ENCODE data around the gene MED16. TPM values are rescaled to one million over a fixed set of nuclear protein-coding genes. Genes with fewer than 3 reads are reported as not detected.
A peak's percentile ranks its signal among the peaks of the same experiment; 100 is the strongest.

The MED16 gene
- polyA plus RNA-seq, 6 donors from 2014 or later: 34.0 to 89.4 (median 51.1) TPM

DNA sequence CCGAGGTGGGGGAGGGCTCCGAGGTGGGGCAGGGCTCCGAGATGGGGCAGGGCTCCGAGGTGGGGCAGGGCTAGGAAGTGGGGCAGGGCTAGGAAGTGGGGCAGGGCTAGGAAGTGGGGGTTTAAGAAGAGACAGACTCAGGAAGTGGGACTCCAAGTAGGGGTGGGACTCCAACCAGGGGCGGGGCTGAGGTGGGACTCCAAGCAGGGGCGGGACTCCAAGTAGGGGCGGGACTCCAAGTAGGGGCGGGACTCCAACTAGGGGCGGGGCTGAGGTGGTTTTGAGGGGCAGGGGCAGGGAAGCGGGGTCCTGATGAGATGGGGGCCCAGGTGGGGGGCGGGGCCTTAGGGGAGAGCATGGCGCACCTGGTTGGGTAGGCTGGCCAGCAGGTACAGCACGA is 19.9 kb downstream of the MED16 start:
- Mint-ChIP-seq H3K27me3 (no peaks in the 10 kb centered on the region), H3K36me3 (peaks cover 0 to 9% of the 10 kb centered on the region in 2 donors), H3K4me3 (peak overlapping the region in 5 of 8 donors; percentile 49 to 74 (median 59)), H3K9me3 (no peaks in the 10 kb centered on the region), H3K4me1 (peaks cover 0 to 13% (median 9%) of the 10 kb centered on the region in 3 donors), H3K27ac (peak overlapping the region in 1 of 6 donors; percentile 82)
- DNase-seq (no peak), ATAC-seq (ENCODE audit: low read depth in 2 of 2) (peak; percentile 79 to 85)

DNA sequence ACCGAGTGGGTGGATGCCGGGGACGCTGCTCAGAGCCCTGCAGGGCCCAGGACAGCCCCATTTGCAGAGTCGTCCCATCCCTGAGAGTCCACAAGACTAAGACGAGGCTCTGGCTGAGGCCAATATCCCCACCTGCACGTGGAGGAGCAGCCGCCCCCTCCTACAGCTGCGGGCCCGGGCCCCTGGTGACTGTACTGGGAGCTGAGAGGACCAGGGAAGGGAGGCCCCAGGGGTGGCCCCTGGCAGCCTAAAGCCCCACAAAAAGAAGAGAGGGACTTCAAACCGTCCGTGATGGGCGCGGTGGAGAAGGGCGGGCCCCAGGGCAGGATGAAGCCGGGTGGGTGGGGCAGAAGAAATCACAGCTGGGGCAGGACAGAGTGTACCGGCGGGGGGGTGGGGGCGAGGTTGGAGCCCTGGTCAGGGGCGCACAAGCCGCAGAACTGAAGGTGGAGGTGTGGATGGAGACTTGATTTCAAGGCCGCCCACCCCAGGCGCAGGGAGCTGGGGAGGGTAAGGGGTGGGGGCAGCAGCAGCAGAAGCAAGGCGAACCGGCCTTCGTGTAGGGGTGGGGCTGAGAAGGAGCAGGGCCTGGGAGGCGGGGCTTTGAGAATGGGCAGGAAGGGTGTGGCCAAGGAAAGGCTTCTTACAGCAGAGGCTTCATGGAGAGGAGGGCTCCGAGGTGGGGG is 20.6 kb downstream of the MED16 start:
- H3K9me3 Mint-ChIP-seq: no peaks in the 10 kb centered on the region
- DNase-seq: no peak
- H3K36me3 Mint-ChIP-seq: peaks cover 0 to 12% of the 10 kb centered on the region in 2 donors
- H3K4me1 Mint-ChIP-seq: peaks cover 2 to 13% (median 13%) of the 10 kb centered on the region in 3 donors
- peak; percentile 75 to 76 for ATAC-seq (ENCODE audit: low read depth in 2 of 2)
- H3K4me3 Mint-ChIP-seq: peak overlapping the region in 6 of 8 donors; percentile 44 to 79 (median 75)
- no peaks in the 10 kb centered on the region for H3K27me3 Mint-ChIP-seq
- H3K27ac Mint-ChIP-seq: peak overlapping the region in 5 of 6 donors; percentile 82 to 95 (median 90)

DNA sequence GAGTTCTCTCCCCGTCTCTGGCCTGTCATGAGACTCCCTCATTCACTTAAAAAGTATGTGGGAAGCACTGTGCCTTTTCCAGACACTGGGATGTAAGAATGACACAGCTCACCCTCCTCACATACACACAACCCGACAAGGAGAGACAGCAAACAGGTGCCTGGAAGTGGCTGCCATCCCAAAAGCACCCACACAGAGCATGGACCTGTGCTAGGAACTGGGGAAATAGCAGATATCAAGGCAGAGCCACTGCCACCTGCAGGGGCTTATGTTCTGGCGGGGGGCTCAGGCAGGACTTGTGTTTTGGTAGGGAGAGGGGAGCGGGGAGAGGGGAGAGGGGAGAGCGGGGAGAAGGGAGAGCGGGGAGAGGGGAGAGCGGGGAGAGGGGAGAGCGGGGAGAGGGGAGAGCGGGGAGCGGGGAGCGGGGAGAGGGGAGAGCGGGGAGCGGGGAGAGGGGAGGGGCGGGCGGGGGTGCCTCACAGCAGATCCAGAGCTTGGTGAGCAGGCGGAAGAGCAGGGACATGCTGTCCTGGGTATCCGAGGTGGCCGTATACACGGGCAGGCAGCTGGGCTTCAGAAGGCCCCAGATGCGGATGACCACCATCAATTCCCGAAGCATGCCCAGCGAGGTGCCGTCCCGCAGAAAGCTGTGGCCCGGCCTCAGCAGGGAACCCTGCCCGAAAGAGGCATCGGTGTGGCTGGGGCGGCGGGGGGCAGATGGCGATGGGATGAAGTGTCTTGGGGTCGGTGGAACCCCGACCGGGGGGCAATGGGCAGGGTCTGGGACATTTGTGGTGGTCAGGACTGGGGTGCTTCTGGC is 21.3 kb downstream of the MED16 start:
- H3K4me1 Mint-ChIP-seq: peaks cover 4 to 16% (median 13%) of the 10 kb centered on the region in 3 donors
- DNase-seq (no peak), ATAC-seq (ENCODE audit: low read depth in 2 of 2) (no peak)
- H3K4me3 Mint-ChIP-seq: peak overlapping the region in 4 of 8 donors; percentile 45 to 79 (median 66)
- peak overlapping the region; percentile 38 to 99 (median 82) for H3K27ac Mint-ChIP-seq
- no peaks in the 10 kb centered on the region for H3K27me3 Mint-ChIP-seq
- no peaks in the 10 kb centered on the region for H3K9me3 Mint-ChIP-seq
- peaks cover 0 to 15% of the 10 kb centered on the region in 2 donors for H3K36me3 Mint-ChIP-seq

DNA sequence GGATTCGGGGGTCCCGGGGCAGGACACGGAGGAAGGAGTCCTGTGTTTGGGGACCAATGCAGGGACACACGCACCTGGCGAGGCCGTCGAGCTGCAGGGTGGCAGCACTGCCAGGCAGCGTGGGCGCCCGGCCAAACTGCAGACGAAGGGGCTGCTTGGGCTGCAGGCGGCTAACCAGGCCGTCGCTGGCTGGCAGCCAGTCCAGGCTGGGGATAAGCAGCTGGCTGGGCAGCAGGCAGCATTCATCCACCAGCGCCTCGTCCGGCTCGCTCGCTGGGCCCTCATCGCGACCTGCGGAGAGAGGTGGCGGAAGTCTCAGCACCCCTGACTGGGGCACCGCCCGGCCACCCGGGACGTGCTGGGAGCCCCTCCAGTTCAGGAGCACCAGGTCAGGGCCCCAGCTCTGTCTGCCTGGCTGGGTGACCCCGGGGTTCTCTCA is 22.0 kb downstream of the MED16 start:
- DNase-seq (no peak), ATAC-seq (ENCODE audit: low read depth in 2 of 2) (no peak)
- peak overlapping the region in 2 of 6 donors; percentile 82 to 99 for H3K27ac Mint-ChIP-seq
- no peaks in the 10 kb centered on the region for H3K9me3 Mint-ChIP-seq
- H3K4me3 Mint-ChIP-seq: peak overlapping the region in 1 of 8 donors; percentile 22
- H3K4me1 Mint-ChIP-seq: peaks cover 4 to 16% (median 13%) of the 10 kb centered on the region in 3 donors
- peaks cover 0 to 15% of the 10 kb centered on the region in 2 donors for H3K36me3 Mint-ChIP-seq
- no peaks in the 10 kb centered on the region for H3K27me3 Mint-ChIP-seq

DNA sequence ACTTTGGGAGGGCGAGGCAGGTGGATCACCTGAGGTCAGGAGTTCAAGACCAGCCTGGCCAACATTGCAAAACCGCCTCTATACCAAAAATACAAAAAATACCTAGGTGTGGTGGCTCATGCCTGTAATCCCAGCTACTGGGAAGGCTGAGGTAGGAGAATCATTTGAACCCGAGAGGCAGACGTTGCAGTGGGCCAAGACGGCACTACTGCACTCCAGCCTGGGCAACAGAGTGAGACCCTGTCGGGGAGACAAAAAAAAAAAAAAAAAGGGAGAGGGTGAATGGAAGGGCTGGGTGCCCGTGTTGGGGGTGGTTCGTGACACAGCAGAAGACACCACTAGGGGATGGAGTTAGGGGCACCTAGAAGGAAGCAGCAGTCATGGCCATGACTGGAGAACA is 22.7 kb downstream of the MED16 start:
- no peak for ATAC-seq (ENCODE audit: low read depth in 2 of 2)

DNA sequence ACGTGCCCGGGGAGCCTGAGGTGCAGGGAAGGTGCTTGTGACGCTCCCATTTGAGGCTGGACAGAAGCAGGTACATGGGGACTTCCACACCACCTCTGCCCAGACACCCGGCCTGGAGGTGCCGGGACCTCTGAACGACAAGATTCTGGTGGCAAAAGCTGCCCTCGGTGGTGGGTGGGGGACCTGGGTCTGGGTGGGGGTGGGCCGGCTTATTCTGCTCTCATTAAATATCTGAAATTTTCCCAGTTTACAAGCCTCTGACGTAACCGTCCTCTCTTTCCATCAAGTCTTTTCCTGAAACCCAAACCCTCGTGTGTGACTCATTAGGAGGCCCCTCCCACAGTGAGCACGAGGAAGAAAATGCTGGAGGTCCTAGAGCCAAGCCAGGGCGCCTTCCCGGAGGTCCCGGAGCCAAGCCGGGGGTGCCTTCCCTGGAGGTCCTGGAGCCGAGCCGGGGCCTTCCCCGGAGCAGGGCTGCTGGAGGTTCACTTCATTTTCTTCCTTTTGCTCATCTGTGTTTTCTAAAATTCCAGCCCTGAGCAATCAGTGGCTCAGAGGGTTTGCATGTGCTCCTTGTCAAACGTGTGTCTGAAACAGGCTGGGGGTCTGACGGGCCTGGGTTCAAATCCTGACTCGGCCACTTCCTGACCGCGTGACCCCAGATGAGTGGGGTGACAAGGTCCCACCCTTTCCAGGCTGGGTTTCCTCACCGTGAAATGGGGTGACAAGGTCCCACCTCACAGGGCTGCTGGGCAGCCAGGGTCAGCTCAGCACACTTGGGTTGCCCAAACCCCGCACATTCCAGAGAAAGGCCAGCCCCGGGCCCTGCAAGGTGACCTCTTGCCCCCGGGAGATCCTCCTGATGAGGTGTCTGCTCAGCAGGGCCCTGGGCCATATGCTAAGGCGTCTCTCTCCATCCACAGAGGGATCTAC is 23.5 kb downstream of the MED16 start:
- peak overlapping the region in 1 of 8 donors; percentile 38 for H3K4me3 Mint-ChIP-seq

More for the DNA sequence above, 22.7 kb downstream of the MED16 start:
- no peaks in the 10 kb centered on the region for H3K9me3 Mint-ChIP-seq
- peak overlapping the region in 3 of 6 donors; percentile 50 to 96 (median 53) for H3K27ac Mint-ChIP-seq
- H3K36me3 Mint-ChIP-seq: peaks cover 0 to 15% of the 10 kb centered on the region in 2 donors
- no peaks in the 10 kb centered on the region for H3K27me3 Mint-ChIP-seq
- DNase-seq: no peak
- H3K4me3 Mint-ChIP-seq: peak overlapping the region in 3 of 8 donors; percentile 38 to 61 (median 48)
- H3K4me1 Mint-ChIP-seq: peaks cover 4 to 16% (median 15%) of the 10 kb centered on the region in 3 donors

DNA sequence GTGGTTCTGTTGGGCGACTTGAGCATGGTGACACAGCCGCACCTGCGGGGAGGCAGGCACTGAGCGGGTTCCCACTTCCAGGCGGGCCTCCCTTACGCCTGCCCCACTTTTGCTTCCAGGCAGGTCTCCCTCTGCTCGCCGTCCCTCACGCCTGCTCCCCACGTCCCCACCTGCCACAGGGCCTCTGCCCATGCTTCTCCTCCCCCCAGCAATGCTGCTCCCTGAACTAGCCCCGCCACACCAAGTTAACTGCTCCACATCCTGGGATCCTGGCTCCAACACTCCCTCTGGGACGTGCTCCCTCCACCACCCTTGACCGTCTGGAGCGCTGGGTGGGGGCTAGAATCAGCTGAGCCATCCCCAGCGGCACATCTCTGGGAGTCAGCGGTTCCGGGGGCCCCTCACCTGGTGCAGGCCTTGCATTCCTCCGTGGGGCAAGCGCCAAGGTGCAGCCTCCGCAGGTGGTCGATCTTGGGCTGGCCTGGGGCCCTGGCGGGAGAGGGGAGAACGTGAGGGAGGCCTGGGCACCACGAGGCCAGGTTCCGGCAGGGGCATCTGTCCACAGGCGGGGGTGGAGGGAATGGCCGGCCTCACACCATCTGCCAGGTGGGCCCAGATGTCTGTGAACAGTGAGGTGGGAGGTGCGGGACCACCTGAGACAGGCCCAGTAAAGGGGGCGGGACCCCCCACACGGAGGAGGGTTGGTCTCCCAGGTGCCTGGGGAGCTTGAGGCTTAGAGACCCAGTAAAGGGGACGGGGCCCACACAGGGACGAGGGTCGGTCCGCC is 24.3 kb downstream of the MED16 start:
- H3K27ac Mint-ChIP-seq: no peak overlapping the region
- H3K9me3 Mint-ChIP-seq: no peaks in the 10 kb centered on the region
- H3K4me1 Mint-ChIP-seq: peaks cover 8 to 25% (median 19%) of the 10 kb centered on the region in 3 donors

More for the DNA sequence above, 23.5 kb downstream of the MED16 start:
- ATAC-seq (ENCODE audit: low read depth in 2 of 2) (no peak), DNase-seq (no peak)
- H3K27me3 Mint-ChIP-seq: no peaks in the 10 kb centered on the region
- no peaks in the 10 kb centered on the region for H3K9me3 Mint-ChIP-seq
- peak overlapping the region in 2 of 6 donors; percentile 50 to 96 for H3K27ac Mint-ChIP-seq
- H3K36me3 Mint-ChIP-seq: peaks cover 0 to 15% of the 10 kb centered on the region in 2 donors
- peaks cover 4 to 19% (median 16%) of the 10 kb centered on the region in 3 donors for H3K4me1 Mint-ChIP-seq

DNA sequence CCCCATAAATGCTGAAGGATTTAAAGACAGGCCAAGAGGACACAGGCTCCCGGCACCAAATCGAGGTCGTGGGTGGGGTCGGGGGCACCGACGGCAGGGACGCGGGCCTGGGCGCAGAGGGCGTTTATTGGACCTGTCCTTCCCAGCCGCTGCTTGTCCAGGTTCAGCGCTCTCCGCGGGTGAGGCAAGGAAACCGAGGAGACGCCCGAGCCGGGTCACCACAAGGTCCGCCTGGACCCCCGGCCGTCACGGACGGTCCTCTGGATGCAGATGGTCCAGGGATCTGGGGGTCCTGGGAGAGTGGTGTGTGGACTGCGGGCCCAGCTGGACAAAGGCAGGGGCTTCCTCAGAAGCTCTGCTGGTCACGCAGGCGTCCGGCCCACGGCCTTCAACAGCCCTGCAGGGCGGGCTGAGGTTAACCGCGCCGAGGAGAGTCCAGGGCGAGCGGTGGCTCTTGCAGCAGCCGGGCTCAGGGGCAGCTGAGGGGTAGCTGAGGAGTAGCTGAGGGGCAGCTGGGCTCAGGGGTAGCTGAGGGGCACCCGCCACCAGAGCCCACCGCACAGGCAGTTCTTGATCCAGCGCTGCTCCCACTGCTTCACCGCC is 25.0 kb downstream of the MED16 start:
- Mint-ChIP-seq H3K27me3 (peaks cover 0 to 5% (median under 1%) of the 10 kb centered on the region in 3 donors), H3K36me3 (peaks cover 0 to 15% of the 10 kb centered on the region in 2 donors), H3K9me3 (no peaks in the 10 kb centered on the region), H3K27ac (no peak overlapping the region), H3K4me1 (peaks cover 9 to 31% (median 26%) of the 10 kb centered on the region in 3 donors), H3K4me3 (no peak overlapping the region)
- DNase-seq: no peak
- ATAC-seq (ENCODE audit: low read depth in 2 of 2): no peak

More for the DNA sequence above, 24.3 kb downstream of the MED16 start:
- Mint-ChIP-seq H3K36me3 (peaks cover 0 to 15% of the 10 kb centered on the region in 2 donors), H3K4me3 (no peak overlapping the region), H3K27me3 (peaks cover 0 to 3% (median 0%) of the 10 kb centered on the region in 3 donors)
- DNase-seq (no peak), ATAC-seq (ENCODE audit: low read depth in 2 of 2) (no peak)

DNA sequence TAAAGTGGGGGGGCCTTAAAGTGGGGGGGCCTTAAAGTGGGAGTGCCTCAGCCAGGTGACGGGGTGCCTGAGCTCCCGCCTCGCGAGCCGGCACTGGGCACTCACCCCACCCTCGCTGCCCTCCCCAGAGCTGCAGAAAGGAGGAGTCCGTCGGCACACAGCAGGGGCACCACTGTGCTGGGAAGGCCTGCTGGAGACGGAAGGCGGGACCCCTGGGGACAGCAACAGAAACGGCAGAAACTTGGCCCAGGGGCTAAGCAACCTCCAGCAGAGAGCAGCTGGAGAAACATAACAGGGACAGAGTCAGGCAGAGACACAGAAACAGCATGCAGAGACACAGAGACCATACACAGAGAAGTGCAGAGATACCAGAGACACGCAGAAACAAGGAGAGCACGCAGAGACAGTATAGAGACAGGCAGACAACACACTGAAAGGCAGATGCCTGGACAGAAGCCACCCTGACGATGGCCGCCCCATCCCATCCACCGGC is 25.6 kb downstream of the MED16 start:
- ATAC-seq (ENCODE audit: low read depth in 2 of 2) (no peak), DNase-seq (no peak)
- Mint-ChIP-seq H3K27ac (no peak overlapping the region), H3K36me3 (peaks cover 0 to 15% of the 10 kb centered on the region in 2 donors), H3K9me3 (peaks cover 0 to 4% (median 0%) of the 10 kb centered on the region in 7 donors), H3K4me3 (no peak overlapping the region), H3K4me1 (peaks cover 15 to 30% (median 28%) of the 10 kb centered on the region in 3 donors), H3K27me3 (peaks cover 0 to 10% (median 6%) of the 10 kb centered on the region in 3 donors)

DNA sequence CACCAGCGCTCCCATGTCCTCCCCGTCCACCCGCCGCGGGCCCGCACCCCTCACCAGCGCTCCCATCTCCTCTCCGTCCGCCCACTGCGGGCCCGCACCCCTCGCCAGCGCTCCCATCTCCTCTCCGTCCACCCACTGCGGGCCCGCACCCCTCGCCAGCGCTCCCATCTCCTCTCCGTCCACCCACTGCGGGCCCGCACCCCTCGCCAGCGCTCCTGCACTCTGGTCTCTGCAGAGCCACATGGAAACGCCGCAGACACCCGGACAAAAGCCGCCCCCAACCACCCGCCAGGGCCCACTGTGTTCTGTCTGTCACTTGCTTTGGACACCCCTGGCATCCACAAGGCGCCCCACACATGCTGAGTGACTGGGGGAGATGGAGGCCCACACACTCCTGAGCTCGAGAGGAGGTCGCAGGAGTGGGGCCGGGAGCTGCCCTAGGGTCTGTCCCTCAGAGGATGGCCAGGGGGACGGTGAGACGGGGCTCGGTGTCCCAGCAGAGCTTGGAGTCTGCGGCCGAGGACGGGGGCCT is 26.2 kb downstream of the MED16 start:
- ATAC-seq (ENCODE audit: low read depth in 2 of 2) (no peak), DNase-seq (no peak)
- Mint-ChIP-seq H3K9me3 (peaks cover 0 to 4% (median 0%) of the 10 kb centered on the region in 7 donors), H3K36me3 (peaks cover 0 to 15% of the 10 kb centered on the region in 2 donors), H3K27ac (no peak overlapping the region), H3K4me3 (no peak overlapping the region), H3K4me1 (peaks cover 15 to 31% (median 23%) of the 10 kb centered on the region in 3 donors), H3K27me3 (peaks cover 0 to 10% (median 6%) of the 10 kb centered on the region in 3 donors)

DNA sequence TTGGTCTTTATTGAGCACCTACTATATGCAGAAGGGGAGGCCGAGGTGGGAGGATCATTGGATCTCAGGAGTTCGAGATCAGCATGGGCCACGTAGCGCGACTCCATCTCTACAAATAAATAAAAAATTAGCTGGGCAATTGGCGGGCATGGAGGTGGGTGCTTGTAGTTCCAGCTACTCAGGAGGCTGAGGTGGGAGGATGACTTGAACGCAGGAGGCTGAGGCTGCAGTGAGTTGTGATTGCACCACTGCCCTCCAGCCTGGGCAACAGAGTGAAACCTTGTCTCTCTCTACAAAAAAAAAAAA is 29.7 kb downstream of the MED16 start:
- Mint-ChIP-seq H3K27ac (peak overlapping the region in 5 of 6 donors; percentile 89 to 97 (median 95)), H3K36me3 (peaks cover 0 to 7% of the 10 kb centered on the region in 2 donors), H3K27me3 (peaks cover 0 to 15% (median 10%) of the 10 kb centered on the region in 3 donors), H3K9me3 (peaks cover 0 to 4% (median 0%) of the 10 kb centered on the region in 7 donors), H3K4me1 (peaks cover 15 to 33% (median 28%) of the 10 kb centered on the region in 3 donors), H3K4me3 (peak overlapping the region; percentile 70 to 95 (median 88))
- no peak for ATAC-seq (ENCODE audit: low read depth in 2 of 2)
- no peak for DNase-seq

Measured in naive B cell (primary cell).